Endothelial cell of umbilical vein (primary cell): ENCODE data around the gene KRTAP1-1. TPM values are rescaled to one million over a fixed set of nuclear protein-coding genes. Genes with fewer than 3 reads are reported as not detected.

Experiments
- BruUV-seq: library from RNA; stranded (reverse); fragments of 400-500 nt; replicated peaks from 2 replicates; lab custom pipeline; 2021; lab: Mats Ljungman, UMichigan
- CTCF ChIA-PET: fragments of 300-600, 350-600 bp; sonication (Branson Sonifier 250); formaldehyde crosslinking; loops from one replicate; lab custom pipeline; 2021; ENCODE audit warnings: antibody characterized with exemption, inconsistent platforms; lab: Charles Lee
- POLR2A ChIA-PET: fragments of 300-600, 350-600 bp; sonication (Branson Sonifier 250); formaldehyde crosslinking; loops from one replicate; lab custom pipeline; 2021; ENCODE audit warnings: antibody characterized with exemption, inconsistent platforms; lab: Charles Lee
- DNase-seq: peaks from one replicate; pipeline ENCODE4 v3.0.0-alpha.2; 2011; ENCODE audit warnings: low read depth, low spot score
- FAIRE-seq: peaks from 2 replicates; lab custom pipeline; 2011; peaks lifted over from hg19 to GRCh38; lab: Jason Lieb, UNC
- H2AFZ ChIP-seq: 2 replicates; pipeline ENCODE4 v1.6.0; 2012; ENCODE audit warnings: low read depth, low read length, control low read depth, inconsistent platforms
- H3K27ac ChIP-seq: 2 replicates; pipeline ENCODE4 v1.5.1; 2011; ENCODE audit warnings: low read depth, mild to moderate bottlenecking, control low read depth, low read length, moderate library complexity; ENCODE audit not compliant: insufficient read depth
- H3K27me3 ChIP-seq, 2 experiments: 2 replicates each; pipeline versions ENCODE4 v1.6.0 to v1.6.1; 2011; ENCODE audit warnings: low read length in 2 of 2, mixed read lengths in 1 of 2; ENCODE audit not compliant: control insufficient read depth in 2 of 2, insufficient read depth in 2 of 2
- H3K36me3 ChIP-seq, 2 experiments: 2 replicates in 1 of 2; 3 replicates in 1 of 2; pipeline ENCODE4 v1.5.1; 2011; ENCODE audit warnings: low read length in 2 of 2, mild to moderate bottlenecking in 1 of 2, moderate library complexity in 1 of 2; ENCODE audit not compliant: control insufficient read depth in 2 of 2, insufficient read depth in 2 of 2; ENCODE audit errors: extremely low read depth in 1 of 2
- H3K4me1 ChIP-seq: 3 replicates; pipeline ENCODE4 v1.5.1; 2011; ENCODE audit warnings: mild to moderate bottlenecking, low read length; ENCODE audit not compliant: control insufficient read depth, insufficient read depth; ENCODE audit errors: extremely low read depth
- H3K4me2 ChIP-seq: 2 replicates; pipeline ENCODE4 v1.6.1; 2011; ENCODE audit warnings: low read length, control low read depth, mixed read lengths; ENCODE audit not compliant: insufficient read depth
- H3K4me3 ChIP-seq, 3 experiments: fragments of 200-600 bp in 1 of 3; sonication (generic), shearing (Covaris generic) in 1 of 3; replicated peaks in 1 of 3; 2 replicates each; pipeline ENCODE4 v1.5.1; 2011 to 2016; ENCODE audit warnings: control low read depth in 3 of 3, low read length in 3 of 3, mild to moderate bottlenecking in 2 of 3, inconsistent platforms in 1 of 3, low read depth in 1 of 3, moderate library complexity in 1 of 3; ENCODE audit not compliant: insufficient read depth in 1 of 3
- H3K79me2 ChIP-seq: 2 replicates; pipeline ENCODE4 v1.6.0; 2012; ENCODE audit warnings: low read length, inconsistent platforms; ENCODE audit not compliant: control insufficient read depth, insufficient read depth
- H3K9ac ChIP-seq: replicated peaks from 2 replicates; pipeline ENCODE3; 2011; ENCODE audit warnings: low read length, control low read depth; ENCODE audit not compliant: insufficient read depth; ENCODE audit errors: extremely low read depth
- H3K9me1 ChIP-seq: replicated peaks from 3 replicates; pipeline ENCODE4 v1.6.0; 2011; ENCODE audit warnings: mild to moderate bottlenecking, low read length; ENCODE audit not compliant: control insufficient read depth, insufficient read depth; ENCODE audit errors: extremely low read depth
- H3K9me3 ChIP-seq: replicated peaks from 2 replicates; pipeline ENCODE4 v1.5.1; 2012; ENCODE audit warnings: low read length, inconsistent platforms; ENCODE audit not compliant: control insufficient read depth, insufficient read depth
- H4K20me1 ChIP-seq: replicated peaks from 2 replicates; pipeline ENCODE3; 2011; ENCODE audit warnings: mild to moderate bottlenecking, low read length; ENCODE audit not compliant: control insufficient read depth, insufficient read depth; ENCODE audit errors: extremely low read depth
- EZH2 ChIP-seq: IDR thresholded peaks from 2 replicates; pipeline ENCODE4 v1.6.1; 2012; ENCODE audit warnings: borderline replicate concordance, low read depth, mild to moderate bottlenecking, moderate library complexity, low read length, inconsistent platforms; ENCODE audit not compliant: severe bottlenecking
- FOS ChIP-seq: IDR thresholded peaks from 2 replicates; pipeline ENCODE4 v1.6.1; 2011; ENCODE audit warnings: mild to moderate bottlenecking, low read length, moderate library complexity, borderline replicate concordance; ENCODE audit not compliant: insufficient read depth
- GATA2 ChIP-seq: IDR thresholded peaks from 2 replicates; pipeline ENCODE4 v1.7.0; 2011; ENCODE audit warnings: low read depth, mild to moderate bottlenecking, moderate library complexity, mixed read lengths, low read length; ENCODE audit not compliant: insufficient read length, insufficient read depth
- JUN ChIP-seq: IDR thresholded peaks from 2 replicates; pipeline ENCODE4 v1.6.1; 2011; ENCODE audit warnings: borderline replicate concordance, low read depth; ENCODE audit not compliant: insufficient read length, insufficient read depth
- MYC ChIP-seq: IDR thresholded peaks from one replicate; pipeline ENCODE4 v1.6.1; 2011; ENCODE audit warnings: mild to moderate bottlenecking, low read depth, low read length
- POLR2A ChIP-seq: IDR thresholded peaks from 2 replicates; pipeline ENCODE4 v1.6.1; 2012; ENCODE audit warnings: low read depth, mild to moderate bottlenecking, control low read depth, low read length
- POLR2AphosphoS5 ChIP-seq: IDR thresholded peaks from 2 replicates; pipeline ENCODE4 v1.6.1; 2012; ENCODE audit warnings: low read depth, mild to moderate bottlenecking, control low read depth, low read length, moderate library complexity; ENCODE audit not compliant: insufficient read depth
- dilution Hi-C: fragments of 300-500 bp; cut with MboI; formaldehyde crosslinking; loops from one replicate; pipeline ENCODE4 v1.15.0; 2019; ENCODE audit warnings: low sequenced_read_pairs; ENCODE audit not compliant: extremely low pct_ligation_motif_present
- intact Hi-C: fragments of 100-400 bp; cut with micrococcal nuclease; formaldehyde crosslinking; loops from one replicate; pipeline ENCODE4 v1.10.0; 2022
- polyA plus RNA-seq, 4 experiments: library from polyadenylated mRNA; depleted of rRNA in 3 of 4; stranded (reverse) in 3 of 4; unstranded in 1 of 4; fragments of >200 nt; gene quantifications; 2 replicates each; pipeline versions ENCODE4 v1.2.1 to v1.2.3, GENCODE V29; 2011 to 2012; ENCODE audit warnings: missing spikeins in 1 of 4
- total RNA-seq: library from RNA; stranded (reverse); gene quantifications from 2 replicates; pipeline ENCODE4 v1.2.3, GENCODE V29; 2021
- TF ChIP-seq, protein P1 (sequence below): IDR thresholded peaks from 2 replicates; pipeline ENCODE4 v1.6.1; 2011; ENCODE audit not compliant: insufficient read depth, insufficient read length
- TF ChIP-seq, protein P2 (sequence below), 2 donors: IDR thresholded peaks; 1 replicate in 1 of 2; 2 replicates in 1 of 2; pipeline ENCODE4 v1.5.1; 2011; ENCODE audit warnings: low read length in 2 of 2, mild to moderate bottlenecking in 2 of 2, moderate library complexity in 2 of 2, control low read depth in 1 of 2, inconsistent platforms in 1 of 2, low read depth in 1 of 2; ENCODE audit not compliant: insufficient read depth in 1 of 2; ENCODE audit errors: extremely low read depth in 1 of 2

The KRTAP1-1 gene
- total and polyA plus RNA-seq, 2 donors (not counting 3 experiments of a cell fraction or from before 2014, with no cell fraction given): not detected

DNA sequence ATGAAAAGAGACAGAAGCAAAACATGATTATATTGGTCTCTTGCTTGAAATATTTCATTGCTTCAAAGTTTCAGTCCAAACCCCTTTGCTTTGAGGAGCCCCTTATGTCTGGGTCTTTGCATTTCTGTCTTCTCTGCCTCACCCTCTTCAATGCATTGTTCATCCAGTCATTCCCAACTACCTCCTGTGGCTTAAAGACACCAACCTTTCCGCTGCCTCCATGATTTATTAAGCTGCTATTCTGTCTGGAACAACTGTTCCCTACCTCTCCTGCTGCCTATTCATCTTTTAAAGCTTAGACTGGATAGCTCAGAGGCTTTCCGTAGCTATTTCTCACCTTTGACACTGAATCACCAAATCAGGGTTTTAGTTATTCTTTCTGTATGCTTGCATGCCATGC is 43.9 kb downstream of the KRTAP1-1 start:
- POLR2A ChIA-PET: no interaction called here
- intact Hi-C loops (no loop called here), dilution Hi-C loops (no loop called here)
- no peak overlapping the region for H2AFZ ChIP-seq
- FAIRE-seq: no peak
- CTCF ChIA-PET: no interaction called here
- H3K27ac ChIP-seq: no peak overlapping the region
- H3K79me2 ChIP-seq: no peaks in the 10 kb centered on the region
- H3K9me1 ChIP-seq: no peaks in the 10 kb centered on the region
- BruUV-seq: no TSS peak
- H4K20me1 ChIP-seq: no peaks in the 10 kb centered on the region
- H3K9ac ChIP-seq: no peak overlapping the region
- no peak for DNase-seq
- TF ChIP-seq POLR2AphosphoS5 (no peak), JUN (no peak), EZH2 (no peak), MYC (no peak), GATA2 (no peak), POLR2A (no peak), FOS (no peak)
- TF ChIP-seq, protein P1, sequence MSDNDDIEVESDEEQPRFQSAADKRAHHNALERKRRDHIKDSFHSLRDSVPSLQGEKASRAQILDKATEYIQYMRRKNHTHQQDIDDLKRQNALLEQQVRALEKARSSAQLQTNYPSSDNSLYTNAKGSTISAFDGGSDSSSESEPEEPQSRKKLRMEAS: no peak
- TF ChIP-seq, protein P2, sequence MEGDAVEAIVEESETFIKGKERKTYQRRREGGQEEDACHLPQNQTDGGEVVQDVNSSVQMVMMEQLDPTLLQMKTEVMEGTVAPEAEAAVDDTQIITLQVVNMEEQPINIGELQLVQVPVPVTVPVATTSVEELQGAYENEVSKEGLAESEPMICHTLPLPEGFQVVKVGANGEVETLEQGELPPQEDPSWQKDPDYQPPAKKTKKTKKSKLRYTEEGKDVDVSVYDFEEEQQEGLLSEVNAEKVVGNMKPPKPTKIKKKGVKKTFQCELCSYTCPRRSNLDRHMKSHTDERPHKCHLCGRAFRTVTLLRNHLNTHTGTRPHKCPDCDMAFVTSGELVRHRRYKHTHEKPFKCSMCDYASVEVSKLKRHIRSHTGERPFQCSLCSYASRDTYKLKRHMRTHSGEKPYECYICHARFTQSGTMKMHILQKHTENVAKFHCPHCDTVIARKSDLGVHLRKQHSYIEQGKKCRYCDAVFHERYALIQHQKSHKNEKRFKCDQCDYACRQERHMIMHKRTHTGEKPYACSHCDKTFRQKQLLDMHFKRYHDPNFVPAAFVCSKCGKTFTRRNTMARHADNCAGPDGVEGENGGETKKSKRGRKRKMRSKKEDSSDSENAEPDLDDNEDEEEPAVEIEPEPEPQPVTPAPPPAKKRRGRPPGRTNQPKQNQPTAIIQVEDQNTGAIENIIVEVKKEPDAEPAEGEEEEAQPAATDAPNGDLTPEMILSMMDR (IDR thresholded peaks at IDR 0.05; ENCODE audit: extremely low read depth in 1 of 2, insufficient read depth in 1 of 2, low read depth in 1 of 2, low read length in 2 of 2): no peak
- H3K4me1 ChIP-seq: no peaks in the 10 kb centered on the region
- H3K4me3 ChIP-seq: no peak overlapping the region
- peaks cover 2 to 3% of the 10 kb centered on the region in 2 experiments for H3K27me3 ChIP-seq
- H3K36me3 ChIP-seq: no peaks in the 10 kb centered on the region
- H3K4me2 ChIP-seq: no peak overlapping the region
- H3K9me3 ChIP-seq: no peaks in the 10 kb centered on the region
